NCI-H1694 (cell line): Measurements from ENCODE around the gene ZNF536.
"Not testable (repeated sequence)": the region's sequence is repeated elsewhere in the genome, so short reads cannot be mapped to it uniquely, and the experiment has no call there.

Source experiments
- DNase-seq: peaks from one replicate; lab custom pipeline; 2025; lab: John Stamatoyannopoulos, UW

The ZNF536 gene

DNA sequence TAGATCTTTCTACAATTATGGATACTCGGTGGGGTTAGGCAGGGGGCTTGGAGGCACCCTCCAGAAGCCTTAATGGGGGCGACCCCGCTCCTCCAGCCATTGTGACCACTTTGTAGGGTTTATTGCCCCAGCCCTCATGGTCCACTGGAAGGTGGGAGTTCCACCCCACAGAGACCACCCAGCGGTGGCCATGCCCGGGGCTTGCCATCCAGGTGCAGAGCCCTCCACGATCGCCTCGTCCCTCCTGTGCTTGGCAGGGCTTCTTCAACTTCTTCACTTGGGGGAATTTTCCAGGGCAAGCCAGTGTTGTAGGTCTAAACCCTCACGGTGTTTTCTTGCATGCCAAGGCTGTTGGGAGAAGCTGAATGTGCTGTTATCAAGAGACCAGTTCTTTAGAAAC is 16.1 kb downstream of the ZNF536 start:
- no peak for DNase-seq

DNA sequence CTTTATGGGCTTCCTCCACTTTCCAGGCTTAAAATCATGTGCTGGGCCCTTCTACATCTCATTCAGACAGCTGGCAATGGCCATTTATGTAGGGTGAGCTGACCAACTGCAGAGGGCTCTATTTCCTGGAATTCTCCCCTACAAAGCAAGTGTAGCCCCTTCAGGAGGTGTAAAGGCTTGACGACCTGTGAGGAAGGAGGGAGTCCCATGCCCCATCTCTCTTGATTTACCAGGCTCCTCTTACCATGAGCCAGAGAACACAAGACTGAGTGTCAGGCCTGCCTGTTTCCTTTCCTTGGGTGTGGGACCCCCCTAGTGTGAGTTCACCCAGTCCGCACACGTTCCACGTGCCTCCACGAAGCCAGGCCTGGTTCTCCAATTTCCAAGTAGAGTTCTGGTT is 16.6 kb downstream of the ZNF536 start:
- no peak for DNase-seq

DNA sequence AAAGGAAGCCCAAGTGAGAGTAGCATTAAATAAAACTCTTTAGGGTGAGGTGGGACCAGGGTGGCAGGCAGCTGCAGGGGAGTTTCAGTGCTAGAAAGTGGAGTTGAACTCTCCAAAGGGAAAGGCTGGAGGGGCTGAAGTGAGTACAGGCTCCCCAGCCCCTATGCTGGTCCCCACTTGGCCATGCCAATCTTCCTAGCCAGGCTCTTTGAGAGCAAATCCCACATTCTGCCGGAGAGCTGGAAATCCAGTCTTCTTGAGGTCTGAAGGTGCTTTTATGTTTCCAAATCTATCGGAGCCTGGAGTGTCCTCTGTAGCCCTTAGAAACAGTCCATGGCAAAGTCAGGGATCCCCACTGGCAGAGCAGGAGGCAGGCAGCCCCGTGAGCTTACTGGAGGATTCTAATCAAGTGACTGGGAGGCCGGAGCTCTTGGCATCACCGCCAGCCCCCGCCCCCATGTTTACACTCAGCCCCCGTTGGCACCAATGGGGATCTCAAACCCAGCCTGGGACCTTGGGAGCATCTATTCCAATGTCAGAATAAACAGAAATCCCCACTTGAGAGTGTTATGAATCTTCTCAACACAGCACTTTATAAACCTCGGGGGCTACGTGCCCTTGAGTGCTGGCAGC is 18.3 kb downstream of the ZNF536 start:
- no peak for DNase-seq

GRCh38 chr19:30391052-30391451 is 18.9 kb downstream of the ZNF536 start:
- no peak for DNase-seq

DNA sequence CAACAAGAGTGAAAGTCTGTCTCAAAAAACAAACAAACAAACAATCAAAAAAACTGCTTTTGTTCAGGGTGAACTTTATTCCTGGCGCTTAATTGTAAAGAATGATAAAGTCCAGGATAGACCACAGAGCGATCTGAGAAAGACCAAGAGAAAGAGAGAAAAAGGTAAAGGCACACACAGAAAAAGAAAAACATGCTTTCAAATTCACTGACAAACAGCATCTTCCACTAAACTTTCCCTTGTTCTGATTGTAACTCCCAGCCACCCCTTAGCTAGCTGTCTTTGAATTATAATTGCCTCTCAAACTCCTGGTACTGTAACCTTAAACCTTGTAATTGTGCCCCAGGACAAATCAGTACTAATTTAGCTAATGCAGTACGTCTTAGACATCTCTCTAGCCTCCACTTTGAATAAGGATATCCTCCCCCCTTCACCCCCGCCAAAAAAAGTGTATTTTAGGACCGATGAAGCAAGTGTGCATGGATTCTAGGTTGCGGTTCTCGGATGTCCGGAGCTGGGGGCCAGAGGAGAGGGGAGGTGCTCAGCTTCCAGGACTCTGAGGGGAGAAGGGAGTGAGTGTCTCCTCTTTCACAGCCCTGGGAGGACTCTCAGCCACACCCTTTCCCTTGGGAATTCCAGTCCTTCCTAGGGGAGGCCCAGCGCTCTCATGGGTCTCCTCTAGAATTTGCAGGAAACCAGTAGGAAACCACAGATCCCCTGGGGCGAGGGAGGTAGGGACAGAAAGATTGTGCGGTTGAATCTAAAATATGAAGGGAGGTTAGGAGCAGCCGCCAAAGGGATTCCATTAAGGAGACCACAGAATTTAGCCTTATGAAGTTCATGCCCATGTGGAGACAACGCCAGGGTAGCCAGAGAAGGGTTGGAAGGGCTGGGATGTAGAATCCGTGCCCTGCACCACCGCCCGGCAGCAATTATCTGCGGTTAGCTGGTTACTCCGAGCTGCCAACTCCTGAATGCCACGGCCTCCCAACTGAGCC is 19.7 kb downstream of the ZNF536 start:
- DNase-seq, result no peak

DNA sequence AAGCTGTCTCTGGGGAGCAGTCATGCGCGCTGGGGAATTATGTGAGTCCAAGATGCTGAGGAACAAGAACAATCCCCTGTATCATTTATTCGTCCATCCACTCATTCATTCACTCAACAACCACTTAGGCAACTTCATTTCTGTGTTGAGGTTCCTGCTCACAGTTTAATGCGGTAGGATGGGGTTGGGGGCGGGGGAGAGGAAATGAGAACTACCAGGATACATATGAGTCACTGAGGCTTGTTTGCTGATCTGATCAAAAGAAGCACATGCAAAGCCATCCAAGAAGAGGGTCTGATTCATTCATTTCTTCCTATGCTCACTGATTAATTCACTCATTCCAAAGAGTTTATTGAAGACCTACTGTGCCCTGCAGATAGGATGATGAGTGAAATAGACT is 20.9 kb downstream of the ZNF536 start:
- DNase-seq, result no peak

DNA sequence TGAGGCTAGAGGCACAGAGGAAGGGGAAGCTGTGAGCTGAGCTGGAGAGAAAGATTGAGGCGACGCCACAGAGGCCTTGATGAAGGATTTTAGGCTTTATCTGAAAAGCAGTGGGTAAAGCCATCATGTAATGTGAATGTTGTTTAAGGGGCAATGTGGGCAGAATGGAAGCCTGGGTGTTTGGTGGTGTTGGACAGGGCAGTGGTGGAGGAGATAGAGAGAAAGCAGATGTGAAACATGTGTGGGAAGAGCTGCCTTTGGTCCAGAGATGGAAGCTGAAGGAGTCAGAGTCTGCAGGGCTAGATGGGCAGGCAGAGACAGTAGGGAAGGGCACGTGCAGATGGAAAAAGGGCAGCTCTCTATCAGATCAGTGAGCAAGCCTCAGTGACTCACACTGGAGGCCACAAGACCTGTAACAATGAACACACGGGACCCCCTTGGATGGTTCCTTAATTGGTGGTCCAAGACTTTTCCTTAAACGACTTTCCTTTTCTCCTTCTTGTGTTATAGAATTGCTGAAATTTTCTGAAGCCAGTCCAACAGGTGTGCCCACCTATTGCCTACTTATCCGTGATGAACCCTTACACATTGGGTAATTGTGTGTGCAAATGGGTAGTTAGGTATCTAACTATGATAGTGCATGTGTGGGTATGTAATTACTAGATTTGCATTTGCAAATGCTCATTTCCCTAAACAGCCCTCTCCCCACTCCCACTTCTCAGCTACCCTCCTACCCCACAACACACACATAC is 21.7 kb downstream of the ZNF536 start:
- no peak for DNase-seq

- no peak for DNase-seq
These were observed 22.4 kb downstream of the ZNF536 start for GRCh38 chr19:30394481-30395151.

- no peak for DNase-seq
These were observed 23.1 kb downstream of the ZNF536 start for GRCh38 chr19:30395283-30395682.

- DNase-seq, result not testable (repeated sequence)
These were observed 26.4 kb downstream of the ZNF536 start for GRCh38 chr19:30398539-30398938.

GRCh38 chr19:30401956-30402355 is 29.8 kb downstream of the ZNF536 start:
- DNase-seq, result no peak

GRCh38 chr19:30402436-30403202 is 30.4 kb downstream of the ZNF536 start:
- no peak for DNase-seq

GRCh38 chr19:30403203-30403985 is 31.2 kb downstream of the ZNF536 start:
- DNase-seq, result no peak

DNA sequence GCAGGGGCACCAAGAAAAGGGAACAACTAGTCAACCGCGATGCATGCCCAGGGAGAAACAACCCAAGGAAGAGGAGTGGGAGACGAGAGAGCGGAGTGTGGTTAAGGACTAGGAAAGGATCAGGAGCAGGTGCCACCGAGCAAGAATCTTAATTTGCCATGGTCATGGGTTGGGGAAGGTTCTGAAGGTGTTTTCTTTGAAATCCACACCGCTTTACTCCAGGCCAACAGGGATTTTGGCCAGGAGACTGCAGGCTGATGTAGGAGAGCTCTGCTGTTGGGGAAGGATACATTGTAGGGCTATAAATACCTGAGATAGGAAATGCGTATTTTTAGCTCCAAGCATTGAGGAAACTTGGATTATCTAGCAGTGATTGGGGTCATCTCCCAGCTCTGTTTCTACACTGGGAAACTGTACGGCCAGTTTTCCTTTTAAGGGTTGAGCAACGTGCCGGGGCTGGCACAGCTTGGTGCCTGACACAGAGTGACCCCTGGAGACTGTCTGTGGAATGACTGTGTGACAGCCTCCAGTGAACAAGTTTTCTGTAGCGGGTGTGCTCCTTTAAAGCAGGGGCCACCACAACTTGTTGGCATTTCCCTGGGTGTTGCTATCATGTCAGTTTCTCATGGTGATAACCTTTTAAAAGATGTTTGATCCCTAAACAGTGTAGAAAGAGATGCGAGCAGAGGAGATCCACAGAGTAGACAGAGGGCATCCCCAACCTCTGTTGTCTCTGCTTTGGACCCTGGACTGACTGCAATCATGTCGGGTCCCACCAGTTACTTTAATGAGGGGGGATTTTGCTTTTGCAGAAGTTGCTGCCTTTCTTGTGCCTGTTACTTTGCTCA is 34.3 kb downstream of the ZNF536 start:
- no peak for DNase-seq

DNA sequence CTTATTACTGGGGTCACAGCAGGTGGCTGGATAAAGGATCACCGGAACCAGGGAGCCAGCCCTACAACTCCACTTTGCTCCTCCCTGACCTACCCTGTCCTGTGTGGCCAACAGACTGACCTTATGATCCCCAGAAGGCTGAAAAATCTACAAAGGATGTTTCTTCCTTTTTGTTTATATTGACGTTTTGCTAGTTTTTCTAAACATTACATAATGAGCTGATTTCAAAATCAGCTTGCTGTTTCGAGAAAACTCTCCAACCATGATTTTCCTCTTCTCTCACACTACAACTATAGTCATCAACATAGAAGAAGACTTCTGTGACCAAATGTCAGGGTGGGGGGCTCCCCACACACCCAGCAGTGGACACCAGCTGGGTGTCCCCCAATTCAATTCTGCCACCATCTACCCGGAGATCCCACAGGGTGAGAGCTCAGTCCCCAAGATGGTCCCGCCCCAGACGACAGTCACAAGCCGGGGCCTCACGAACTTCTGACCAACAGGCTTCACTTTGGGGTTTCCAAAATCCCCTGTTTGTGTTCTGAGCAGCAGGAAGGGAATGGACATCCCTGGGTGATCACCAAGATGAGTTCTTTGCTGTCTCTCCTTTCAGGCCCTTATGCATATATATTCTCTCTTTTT is 35.0 kb downstream of the ZNF536 start:
- DNase-seq, result no peak

DNA sequence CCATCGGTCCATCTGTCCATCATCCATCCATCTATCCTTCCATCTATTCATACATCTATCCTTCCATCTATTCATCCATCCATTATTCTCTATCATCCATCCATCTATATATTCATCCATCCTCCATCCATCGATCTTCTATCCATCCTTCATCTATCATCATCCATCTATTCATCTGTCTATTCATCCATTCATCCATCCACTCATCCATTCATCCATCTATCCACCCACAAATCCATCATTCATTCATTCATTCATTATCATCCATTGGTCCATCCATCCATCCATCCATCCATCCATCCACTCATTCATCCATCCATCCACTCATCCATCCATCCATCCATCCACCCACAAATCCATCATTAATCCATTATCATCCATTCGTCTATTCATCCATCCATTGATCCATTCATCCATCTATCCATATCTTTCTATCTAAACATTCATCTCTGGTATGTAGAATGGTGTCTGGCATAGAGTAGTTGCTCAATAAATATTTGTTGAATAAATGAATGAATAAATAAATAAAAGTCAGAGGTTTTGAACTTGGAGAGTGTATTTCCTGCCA is 36.6 kb downstream of the ZNF536 start:
- no peak for DNase-seq

DNA sequence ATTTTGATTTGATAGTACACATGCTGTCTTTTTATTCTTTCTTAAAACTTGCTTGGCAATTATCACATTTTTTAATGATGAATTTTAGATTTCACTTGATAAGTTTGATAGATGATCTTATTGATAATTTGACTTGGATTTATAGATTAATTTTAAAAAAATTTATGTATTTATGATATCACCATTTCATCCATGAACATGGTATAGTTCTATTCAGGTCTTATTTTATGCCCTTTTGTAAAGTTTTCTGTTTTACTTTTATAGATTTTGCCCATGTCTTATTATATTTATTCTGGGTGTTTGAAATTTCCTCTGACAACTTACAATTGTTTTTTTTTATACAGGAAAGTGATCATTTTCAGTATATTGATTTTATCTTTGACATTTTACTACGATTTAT is 39.5 kb downstream of the ZNF536 start:
- no peak for DNase-seq

GRCh38 chr19:30416375-30416774 is 44.2 kb downstream of the ZNF536 start:
- DNase-seq, result no peak

- not testable (repeated sequence) for DNase-seq
These were observed 45.0 kb downstream of the ZNF536 start for GRCh38 chr19:30417166-30417565.
